NCI-H187 treated with DMSO at 0.1 percent for 48 hours (cell line): ENCODE data around the gene DNAH1.

Experiments
- DNase-seq: peaks from one replicate; lab custom pipeline; 2025; lab: John Stamatoyannopoulos, UW

Gene DNAH1

GRCh38 chr3:52391096-52391495 is 75.0 kb downstream of the DNAH1 start:
- no peak for DNase-seq

- DNase-seq, result no peak
Measured at GRCh38 chr3:52392216-52392930, 76.3 kb downstream of the DNAH1 start.

- no peak for DNase-seq
Measured at GRCh38 chr3:52393131-52393807, 77.2 kb downstream of the DNAH1 start.

- no peak for DNase-seq
Measured at GRCh38 chr3:52393959-52394670, 78.0 kb downstream of the DNAH1 start.

- no peak for DNase-seq
Measured at GRCh38 chr3:52394751-52395502, 78.8 kb downstream of the DNAH1 start.

DNA sequence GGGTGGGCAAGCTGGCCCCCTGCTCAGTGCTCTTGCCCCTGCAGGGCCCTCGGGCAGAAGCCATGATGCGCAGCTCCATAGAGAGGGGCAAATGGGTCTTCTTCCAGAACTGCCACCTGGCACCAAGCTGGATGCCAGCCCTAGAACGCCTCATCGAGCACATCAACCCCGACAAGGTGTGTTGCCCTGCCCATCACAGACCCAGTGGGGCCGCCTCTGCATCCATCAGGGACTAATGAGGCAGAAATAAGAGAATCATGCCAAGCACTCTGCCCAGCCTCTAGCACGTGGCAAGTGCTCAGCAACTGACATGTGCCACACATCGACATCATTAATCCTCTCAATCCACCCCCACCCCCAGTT is 79.4 kb downstream of the DNAH1 start:
- DNase-seq, result no peak

- no peak for DNase-seq
Measured at GRCh38 chr3:52396011-52396906, 80.1 kb downstream of the DNAH1 start.

- no peak for DNase-seq
Measured at GRCh38 chr3:52396907-52397591, 80.9 kb downstream of the DNAH1 start.

DNA sequence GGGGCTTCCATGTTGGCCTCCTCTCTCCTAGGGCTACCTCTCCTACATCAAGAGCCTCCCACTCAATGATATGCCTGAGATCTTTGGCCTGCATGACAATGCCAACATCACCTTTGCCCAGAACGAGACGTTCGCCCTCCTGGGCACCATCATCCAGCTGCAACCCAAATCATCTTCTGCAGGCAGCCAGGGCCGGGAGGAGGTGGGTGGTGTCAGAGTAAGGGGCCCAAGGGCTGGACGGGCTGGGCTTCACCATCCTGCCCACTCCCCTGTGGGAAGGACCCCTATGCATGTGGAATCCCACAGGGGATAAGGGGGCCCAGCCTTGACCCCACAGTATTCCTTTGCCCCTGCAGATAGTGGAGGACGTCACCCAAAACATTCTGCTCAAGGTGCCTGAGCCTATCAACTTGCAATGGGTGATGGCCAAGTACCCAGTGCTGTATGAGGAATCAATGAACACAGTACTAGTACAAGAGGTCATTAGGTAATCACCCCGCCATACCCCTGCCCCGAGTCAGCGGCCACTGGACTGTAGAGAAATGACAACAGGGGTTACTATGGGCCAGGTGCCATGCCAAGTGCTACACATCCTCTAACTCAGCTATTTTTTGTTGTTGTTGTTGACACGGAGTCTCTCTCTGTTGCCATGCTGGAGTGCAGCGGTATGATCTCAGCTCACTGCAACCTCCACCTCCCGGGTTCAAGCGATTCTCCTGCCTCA is 81.7 kb downstream of the DNAH1 start:
- no peak for DNase-seq

- no peak for DNase-seq
Measured at GRCh38 chr3:52398670-52399081, 82.6 kb downstream of the DNAH1 start.

DNA sequence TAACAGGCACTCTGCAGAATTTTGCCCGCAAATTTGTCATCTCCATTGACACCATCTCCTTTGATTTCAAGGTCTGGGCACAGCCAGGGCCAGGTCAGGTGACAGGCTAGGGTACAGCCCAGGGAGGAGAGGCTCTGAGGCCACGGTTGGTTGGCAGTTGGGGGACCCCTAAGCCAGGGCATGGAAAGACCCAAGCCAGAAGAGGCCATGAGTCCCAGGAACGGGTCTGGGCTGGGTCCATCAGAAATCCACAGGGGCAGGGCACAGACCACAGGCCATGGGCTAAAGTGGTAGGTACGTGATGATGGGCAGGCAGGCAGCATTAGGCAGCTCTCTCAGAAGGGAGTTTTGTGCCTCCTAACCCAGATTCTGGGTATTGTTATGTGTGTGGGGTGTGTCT is 83.0 kb downstream of the DNAH1 start:
- no peak for DNase-seq

GRCh38 chr3:52399593-52399992 is 83.5 kb downstream of the DNAH1 start:
- no peak for DNase-seq

GRCh38 chr3:52400275-52400793 is 84.2 kb downstream of the DNAH1 start:
- no peak for DNase-seq

DNA sequence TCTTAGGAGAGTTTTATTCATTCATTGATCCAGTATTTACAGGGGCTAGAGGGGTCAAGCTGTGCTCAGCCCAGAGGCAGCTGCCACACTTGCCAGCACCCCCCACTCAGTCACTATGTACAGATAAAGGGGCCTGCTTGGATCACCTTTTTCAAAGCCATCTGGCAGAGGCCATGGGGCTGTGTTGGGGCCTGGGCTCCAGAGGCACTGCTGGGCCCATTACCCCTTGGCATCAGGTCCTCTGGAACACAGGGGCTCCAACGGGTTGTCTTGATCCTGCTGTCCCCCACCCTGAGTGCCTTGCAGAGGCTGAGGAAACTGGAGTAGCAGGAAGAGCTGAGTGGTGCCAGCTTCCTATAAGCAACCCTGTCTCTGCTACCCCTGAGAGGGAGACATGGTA is 84.9 kb downstream of the DNAH1 start:
- DNase-seq, result no peak

GRCh38 chr3:52401551-52401950 is 85.4 kb downstream of the DNAH1 start:
- DNase-seq, result no peak

DNA sequence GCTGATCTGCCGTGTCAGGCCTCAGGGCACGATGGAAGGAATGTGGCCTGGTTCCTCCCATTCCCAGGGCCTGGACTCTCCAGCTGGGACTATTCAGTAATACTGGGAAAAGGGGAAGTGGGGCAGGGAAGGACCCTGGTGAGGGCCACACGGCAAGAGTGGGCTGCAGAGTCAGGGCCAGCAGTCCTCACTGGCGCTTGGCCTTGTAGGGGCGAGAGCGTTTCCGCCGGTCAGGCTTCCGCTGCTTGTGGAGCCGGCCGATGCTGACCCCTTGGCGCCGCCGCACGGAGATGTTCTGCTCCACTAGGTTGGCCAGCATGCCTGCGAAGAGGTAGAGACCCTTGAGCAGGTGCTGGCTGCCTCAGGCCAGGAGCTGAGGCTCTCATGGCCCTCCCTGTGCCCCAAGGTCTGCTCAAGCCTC is 86.0 kb downstream of the DNAH1 start:
- no peak for DNase-seq

DNA sequence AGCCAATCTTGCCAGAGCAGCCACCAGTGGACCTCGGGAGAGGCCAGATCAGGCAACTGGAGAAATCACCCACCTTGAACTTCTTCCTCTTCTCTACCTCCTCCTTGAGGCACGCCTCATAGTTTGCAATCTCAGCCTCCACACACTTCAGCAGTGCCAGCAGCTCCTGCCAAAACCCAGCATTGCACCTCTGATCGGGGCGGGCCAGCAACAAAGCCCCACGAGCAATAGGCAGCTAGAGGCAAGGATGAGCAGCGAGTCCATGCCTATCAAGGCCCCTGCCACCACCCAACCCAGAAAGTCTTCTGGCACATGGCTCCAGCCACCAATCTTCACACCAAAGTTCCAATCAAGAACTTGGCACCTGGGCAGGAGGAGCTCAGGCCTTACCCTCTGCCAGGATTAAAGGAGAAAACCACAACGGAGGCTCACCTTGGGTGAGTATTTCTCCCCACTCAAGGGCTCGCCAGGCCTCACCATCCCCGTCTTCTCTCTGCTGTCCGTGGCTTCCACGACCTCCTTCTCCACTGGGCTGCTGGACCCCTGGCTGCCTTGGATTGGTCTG is 86.7 kb downstream of the DNAH1 start:
- no peak for DNase-seq

- no peak for DNase-seq
Measured at GRCh38 chr3:52403271-52403841, 87.2 kb downstream of the DNAH1 start.

DNA sequence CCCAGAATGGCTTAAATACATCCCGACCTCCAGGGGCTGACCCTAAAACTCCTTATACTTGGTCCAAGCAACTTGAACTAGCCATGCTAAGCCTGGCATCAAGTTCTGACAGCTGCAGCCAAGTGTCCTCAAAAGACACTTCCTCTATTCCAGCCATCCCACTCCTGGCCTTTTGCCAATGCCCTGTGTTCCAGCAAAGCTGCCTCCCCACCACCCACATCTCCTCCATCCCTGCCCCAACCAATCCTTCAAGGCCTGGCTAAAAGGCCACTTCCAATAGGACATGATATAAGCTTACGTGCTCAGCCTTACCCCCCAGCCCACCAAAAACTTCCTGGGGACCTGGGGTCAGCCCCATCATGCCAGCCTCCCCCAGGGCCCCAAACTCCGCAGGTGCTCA is 87.8 kb downstream of the DNAH1 start:
- no peak for DNase-seq
